ENCODE measurements around the gene GATD1. TPM values are rescaled to one million over a fixed set of nuclear protein-coding genes. Genes with fewer than 3 reads are reported as not detected.

GATD1 gene
- total RNA-seq, 1 experiment from 2014 or later = 81.3 TPM

GRCh38 chr11:719214-720016, 57.9 kb downstream of the GATD1 start:
- H3K36me3 ChIP-seq (ENCODE audit: insufficient read depth, low read length, poor library complexity, severe bottlenecking) = no peaks in the 10 kb centered on the region
- H3K27ac ChIP-seq (ENCODE audit: low read depth, low read length, poor library complexity, severe bottlenecking) = no peak overlapping the region
- no TSS peak for BruUV-seq (replicated peaks)
- H3K27me3 ChIP-seq (replicated peaks; ENCODE audit: insufficient read depth, low read depth, low read length, poor library complexity) = peaks cover 32% of the 10 kb centered on the region
- H3K9me3 ChIP-seq (ENCODE audit: low read depth, low read length, poor library complexity, severe bottlenecking) = no peaks in the 10 kb centered on the region
- ChIA-PET CTCF (interaction anchor here (0.6 kb wide), 1 partner anchor 482 kb away, joined by 3 read pairs; no protein-coding TSS in a partner anchor), POLR2A (ENCODE audit: low non-redundant PET) (no interaction called here)
- no peaks in the 10 kb centered on the region for H3K4me1 ChIP-seq (ENCODE audit: insufficient read depth, low read length, poor library complexity, severe bottlenecking)
- no peak for DNase-seq (ENCODE audit: low spot score)
- intact Hi-C loops (cut with micrococcal nuclease; ENCODE audit: unreplicated experiment) = loop anchor here (5.0 to 10.0 kb wide), 2 partner anchors 57 to 165 kb away; no protein-coding TSS in a partner anchor
- no peak overlapping the region for H3K4me3 ChIP-seq (ENCODE audit: low read depth, low read length, poor library complexity, severe bottlenecking)
- TF ChIP-seq EZH2 (IDR thresholded peaks at IDR 0.05; ENCODE audit: borderline replicate concordance, low read depth, low read length, poor library complexity, severe bottlenecking) (no peak), CTCF (conservative IDR thresholded peaks at IDR 0.05; ENCODE audit: low read depth, low read length) (no peak)

Other genes with a start within 250 kb of the GATD1 start
- gene HRAS, start 241.9 kb downstream of the GATD1 start, total RNA-seq (2021) = 82.8 and 90.2 TPM in 2 replicates
- 2.1 and 2.5 TPM in 2 replicates for gene LRRC56, start 240.0 kb downstream of the GATD1 start, total RNA-seq (2021)
- 1.1 and 1.7 TPM in 2 replicates for gene LMNTD2, start 216.7 kb downstream of the GATD1 start, total RNA-seq (2021)
- 4.6 and 6.2 TPM in 2 replicates for gene RASSF7, start 216.5 kb downstream of the GATD1 start, total RNA-seq (2021)
- gene PHRF1, start 201.0 kb downstream of the GATD1 start, total RNA-seq (2021) = 40.2 and 43.0 TPM in 2 replicates
- 8.7 and 8.8 TPM in 2 replicates for gene IRF7, start 161.5 kb downstream of the GATD1 start, total RNA-seq (2021)
- not detected in 2 replicates for gene CDHR5, start 152.5 kb downstream of the GATD1 start, total RNA-seq (2021)
- 1.1 TPM in 1 of 2 replicates, not detected in the other for gene SCT, start 150.3 kb downstream of the GATD1 start, total RNA-seq (2021)
- 3.0 and 3.7 TPM in 2 replicates for gene DRD4, start 140.2 kb downstream of the GATD1 start, total RNA-seq (2021)
- gene DEAF1, start 82.3 kb downstream of the GATD1 start, total RNA-seq (2021) = 56.3 and 56.7 TPM in 2 replicates
- 13.6 and 17.6 TPM in 2 replicates for gene TMEM80, start 81.7 kb downstream of the GATD1 start, total RNA-seq (2021)
- 0.66 and 0.90 TPM in 2 replicates for gene EPS8L2, start 71.3 kb downstream of the GATD1 start, total RNA-seq (2021)
- 173 and 175 TPM in 2 replicates for gene TALDO1, start 30.0 kb downstream of the GATD1 start, total RNA-seq (2021)
- 0.24 and 0.52 TPM in 2 replicates for gene CEND1, start 12.6 kb upstream of the GATD1 start, total RNA-seq (2021)
- gene SLC25A22, start 20.8 kb upstream of the GATD1 start, total RNA-seq (2021) = 33.3 and 38.1 TPM in 2 replicates
- gene PIDD1, start 27.7 kb upstream of the GATD1 start, total RNA-seq (2021) = 20.6 and 23.9 TPM in 2 replicates
- 1,325 and 1,354 TPM in 2 replicates for gene RPLP2, start 32.5 kb upstream of the GATD1 start, total RNA-seq (2021)
- 45.0 and 45.4 TPM in 2 replicates for gene PNPLA2, start 41.4 kb upstream of the GATD1 start, total RNA-seq (2021)
- 0.90 and 1.1 TPM in 2 replicates for gene CRACR2B, start 50.4 kb upstream of the GATD1 start, total RNA-seq (2021)
- 123 and 127 TPM in 2 replicates for gene CD151, start 55.5 kb upstream of the GATD1 start, total RNA-seq (2021)
- 88.7 and 117 TPM in 2 replicates for gene POLR2L, start 65.0 kb upstream of the GATD1 start, total RNA-seq (2021)
- gene TSPAN4, start 65.4 kb upstream of the GATD1 start, total RNA-seq (2021) = 17.5 and 20.4 TPM in 2 replicates
- gene CHID1, start 133.3 kb upstream of the GATD1 start, total RNA-seq (2021) = 101 and 105 TPM in 2 replicates
- 62.0 and 68.2 TPM in 2 replicates for gene AP2A2, start 148.4 kb upstream of the GATD1 start, total RNA-seq (2021)